Hepatocyte (in vitro differentiated cells): Measurements from ENCODE around the gene SMIM10L1.

ENCODE experiments used
- CTCF ChIP-seq: fragments of 200-600 bp; sonication (generic); IDR thresholded peaks from 2 replicates; pipeline ENCODE4 v1.5.1; 2016; ENCODE audit warnings: antibody characterized with exemption, mild to moderate bottlenecking; ENCODE audit not compliant: poor library complexity
- EZH2 ChIP-seq: fragments of 200-600 bp; sonication (generic); IDR thresholded peaks from 2 replicates; pipeline ENCODE4 v1.6.1; 2016; ENCODE audit warnings: antibody characterized with exemption, mild to moderate bottlenecking, borderline replicate concordance

- TF ChIP-seq CTCF (no peak), EZH2 (no peak)
These were observed 6.6 kb upstream of the SMIM10L1 start for GRCh38 chr12:11164384-11164783.
